NT2/D1 (cell line): Measurements from ENCODE around the gene KAT14.
"Not testable (repeated sequence)": the region's sequence is repeated elsewhere in the genome, so short reads cannot be mapped to it uniquely, and the experiment has no call there.

Experiments used
- DNase-seq: peaks from one replicate; pipeline ENCODE4 v3.0.0-alpha.2; 2011; ENCODE audit warnings: low read depth, low spot score
- H3K27me3 ChIP-seq: 2 replicates; pipeline ENCODE4 v1.6.0; 2011; ENCODE audit warnings: mild to moderate bottlenecking; ENCODE audit not compliant: insufficient read length, insufficient read depth
- H3K36me3 ChIP-seq: 2 replicates; pipeline ENCODE4 v1.6.1; 2011; ENCODE audit warnings: mild to moderate bottlenecking, low read length, mixed read lengths; ENCODE audit not compliant: insufficient read depth, insufficient read length
- H3K4me1 ChIP-seq: 2 replicates; pipeline ENCODE4 v1.5.1; 2011; ENCODE audit not compliant: insufficient read depth, insufficient read length
- H3K4me3 ChIP-seq: 2 replicates; pipeline ENCODE4 v1.5.1; 2011; ENCODE audit warnings: low read depth; ENCODE audit not compliant: insufficient read length
- H3K9ac ChIP-seq: 2 replicates; pipeline ENCODE4 v1.6.0; 2011; ENCODE audit warnings: low read depth; ENCODE audit not compliant: insufficient read length
- H3K9me3 ChIP-seq: 2 replicates; pipeline ENCODE4 v1.5.1; 2011; ENCODE audit warnings: mild to moderate bottlenecking, low read length; ENCODE audit not compliant: insufficient read depth
- SUZ12 ChIP-seq: IDR thresholded peaks from 2 replicates; pipeline ENCODE4 v1.6.1; 2011; ENCODE audit not compliant: insufficient read length, insufficient read depth; ENCODE audit errors: extremely low read depth
- YY1 ChIP-seq: IDR thresholded peaks from 2 replicates; pipeline ENCODE4 v1.6.1; 2011; ENCODE audit not compliant: insufficient read length, insufficient read depth
- ZNF274 ChIP-seq: IDR thresholded peaks from 2 replicates; pipeline ENCODE4 v1.6.1; 2011; ENCODE audit warnings: mild to moderate bottlenecking, low read depth, low read length

KAT14 gene

GRCh38 chr20:18093388-18093787, 44.3 kb upstream of the KAT14 start:
- H3K9ac ChIP-seq = no peak overlapping the region
- H3K9me3 ChIP-seq = no peaks in the 10 kb centered on the region
- no peaks in the 10 kb centered on the region for H3K4me1 ChIP-seq
- no peak for DNase-seq
- H3K36me3 ChIP-seq = no peaks in the 10 kb centered on the region
- TF ChIP-seq YY1 (no peak), SUZ12 (no peak), ZNF274 (no peak)
- no peaks in the 10 kb centered on the region for H3K27me3 ChIP-seq
- no peak overlapping the region for H3K4me3 ChIP-seq

DNA sequence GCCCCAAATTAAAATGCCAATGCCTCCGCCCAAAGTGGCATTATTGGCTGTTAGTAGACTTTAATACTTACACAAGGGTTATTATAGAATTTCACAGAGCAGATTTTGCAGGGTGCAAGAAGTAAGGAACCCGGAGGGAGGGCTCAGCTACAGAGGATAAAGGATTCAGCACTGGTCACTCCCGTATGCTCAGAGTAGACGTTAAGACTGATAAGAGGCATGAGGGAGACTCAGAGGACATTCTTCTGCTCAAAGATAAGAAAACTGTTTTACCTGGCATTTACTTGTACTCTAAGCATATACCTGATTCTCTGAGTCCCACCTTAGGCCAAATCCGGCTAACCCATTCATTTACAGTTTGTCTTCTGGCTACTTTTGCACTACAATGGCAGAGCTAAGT, 43.5 kb upstream of the KAT14 start:
- no peaks in the 10 kb centered on the region for H3K9me3 ChIP-seq
- DNase-seq = no peak
- H3K27me3 ChIP-seq = no peaks in the 10 kb centered on the region
- no peak overlapping the region for H3K4me3 ChIP-seq
- no peaks in the 10 kb centered on the region for H3K36me3 ChIP-seq
- no peak overlapping the region for H3K9ac ChIP-seq
- TF ChIP-seq YY1 (no peak), ZNF274 (no peak), SUZ12 (no peak)
- no peaks in the 10 kb centered on the region for H3K4me1 ChIP-seq

GRCh38 chr20:18100569-18100968, 37.1 kb upstream of the KAT14 start:
- not testable (repeated sequence) for H3K4me1 ChIP-seq, H3K4me3 ChIP-seq, H3K9me3 ChIP-seq, H3K27me3 ChIP-seq, DNase-seq, H3K9ac ChIP-seq, H3K36me3 ChIP-seq

GRCh38 chr20:18101125-18101810, 36.4 kb upstream of the KAT14 start:
- TF ChIP-seq YY1 (no peak), ZNF274 (no peak), SUZ12 (no peak)
- no peaks in the 10 kb centered on the region for H3K27me3 ChIP-seq
- no peak for DNase-seq

GRCh38 chr20:18103497-18103896, 34.2 kb upstream of the KAT14 start:
- H3K4me1 ChIP-seq = no peaks in the 10 kb centered on the region
- no peak overlapping the region for H3K9ac ChIP-seq
- H3K4me3 ChIP-seq = no peak overlapping the region
- DNase-seq = no peak
- no peaks in the 10 kb centered on the region for H3K36me3 ChIP-seq
- no peaks in the 10 kb centered on the region for H3K27me3 ChIP-seq
- no peaks in the 10 kb centered on the region for H3K9me3 ChIP-seq
- TF ChIP-seq YY1 (no peak), ZNF274 (no peak), SUZ12 (no peak)

More at GRCh38 chr20:18101125-18101810, 36.4 kb upstream of the KAT14 start:
- Histone ChIP-seq H3K4me1 (no peaks in the 10 kb centered on the region), H3K9ac (no peak overlapping the region), H3K9me3 (no peaks in the 10 kb centered on the region), H3K4me3 (no peak overlapping the region), H3K36me3 (no peaks in the 10 kb centered on the region)

DNA sequence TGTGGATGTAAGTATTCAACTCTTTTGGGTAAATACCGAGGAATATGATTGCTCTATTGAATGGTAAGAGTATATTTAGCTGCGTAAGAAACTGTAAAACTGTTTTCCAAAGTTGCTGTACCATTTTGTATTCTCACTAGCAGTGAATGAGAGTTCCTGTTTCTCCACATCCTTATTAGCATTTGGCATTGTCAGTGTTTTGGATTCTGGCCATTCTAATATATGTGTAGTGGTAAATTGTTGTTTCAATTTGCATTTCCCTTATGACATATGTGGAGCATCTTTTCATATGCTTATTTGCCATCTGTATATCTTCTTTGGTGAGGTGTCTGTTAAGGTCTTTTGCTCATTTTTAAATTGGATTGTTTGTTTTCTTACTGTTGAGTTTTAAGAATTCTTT, 29.3 kb upstream of the KAT14 start:
- no peak for TF ChIP-seq ZNF274
- TF ChIP-seq YY1 = no peak
- no peaks in the 10 kb centered on the region for H3K36me3 ChIP-seq
- no peak for DNase-seq
- H3K27me3 ChIP-seq = no peaks in the 10 kb centered on the region
- no peak overlapping the region for H3K9ac ChIP-seq
- no peaks in the 10 kb centered on the region for H3K4me1 ChIP-seq
- H3K4me3 ChIP-seq = no peak overlapping the region
- H3K9me3 ChIP-seq = no peaks in the 10 kb centered on the region

DNA sequence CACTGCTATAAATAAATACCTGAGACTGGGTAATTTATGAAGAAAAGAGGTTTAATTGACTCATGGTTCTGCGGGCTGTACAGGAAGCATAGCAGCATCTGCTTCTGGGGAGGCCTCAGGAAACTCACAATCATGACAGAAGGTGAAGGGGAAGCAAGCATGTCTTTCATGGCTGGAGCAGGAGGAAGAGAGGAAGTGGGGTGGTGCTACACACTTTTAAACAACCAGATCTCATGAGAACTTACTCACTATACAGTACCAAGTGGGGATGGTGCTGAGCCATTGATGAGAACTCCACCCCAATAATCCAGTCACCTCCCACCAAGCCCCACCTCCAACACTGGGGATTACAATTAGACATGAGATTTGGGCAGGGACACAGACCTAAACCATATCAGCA, 9.1 kb upstream of the KAT14 start:
- H3K4me1 ChIP-seq, H3K9me3 ChIP-seq, DNase-seq, H3K36me3 ChIP-seq, H3K27me3 ChIP-seq, H3K4me3 ChIP-seq, H3K9ac ChIP-seq: not testable (repeated sequence)

GRCh38 chr20:18132663-18133062, 5.0 kb upstream of the KAT14 start:
- no peaks in the 10 kb centered on the region for H3K4me1 ChIP-seq
- no peak for DNase-seq
- H3K4me3 ChIP-seq = no peak overlapping the region
- no peaks in the 10 kb centered on the region for H3K9me3 ChIP-seq
- H3K27me3 ChIP-seq = peaks cover 11% of the 10 kb centered on the region
- TF ChIP-seq ZNF274 (no peak), YY1 (no peak), SUZ12 (no peak)
- H3K9ac ChIP-seq = no peak overlapping the region
- no peaks in the 10 kb centered on the region for H3K36me3 ChIP-seq
